ENCODE data around the gene NEDD8. TPM values are rescaled to one million over a fixed set of nuclear protein-coding genes. Genes with fewer than 3 reads are reported as not detected.

NEDD8 gene
- total RNA-seq, 1 experiment from 2014 or later: 214 TPM

- H3K4me1 Mint-ChIP-seq: no peaks in the 10 kb centered on the region; a peak in 1 of 4 replicates
- Histone ChIP-seq H3K9ac (ENCODE audit: extremely low read depth, insufficient read length, low read length) (no peak overlapping the region), H3K4me2 (ENCODE audit: insufficient read depth, insufficient read length, low read length) (no peak overlapping the region), H3K4ac (ENCODE audit: low read depth, low read length) (no peak overlapping the region), H2BK15ac (ENCODE audit: low read depth, low read length) (no peak overlapping the region), H2BK120ac (ENCODE audit: low read depth, low read length, poor library complexity, severe bottlenecking) (no peak overlapping the region), H3K27ac (ENCODE audit: insufficient read length, low read depth, low read length) (no peak overlapping the region), H3K23ac (ENCODE audit: insufficient read length, low read depth, low read length) (no peak overlapping the region), H2BK12ac (ENCODE audit: insufficient read length, low read depth, low read length) (no peak overlapping the region), H2BK20ac (ENCODE audit: low read depth, low read length, poor library complexity, severe bottlenecking) (no peak overlapping the region), H2AK5ac (ENCODE audit: insufficient read length, low read length) (no peak overlapping the region), H3K79me2 (ENCODE audit: insufficient read depth, low read length) (no peaks in the 10 kb centered on the region), H2AFZ (ENCODE audit: low read length) (no peak overlapping the region), H3K18ac (ENCODE audit: insufficient read length, low read depth, low read length) (no peak overlapping the region), H4K8ac (replicated peaks; ENCODE audit: insufficient read length, low read depth, low read length) (no peak overlapping the region), H3K14ac (ENCODE audit: insufficient read depth, low read length) (no peak overlapping the region), H3K79me1 (ENCODE audit: insufficient read depth, low read depth, low read length, poor library complexity, severe bottlenecking) (no peaks in the 10 kb centered on the region), H3K4me1 (ENCODE audit: insufficient read depth, low read length) (no peaks in the 10 kb centered on the region), H3T11ph (ENCODE audit: low read length) (no peak overlapping the region), H4K5ac (ENCODE audit: insufficient read length, low read depth, low read length) (no peak overlapping the region), H4K91ac (ENCODE audit: insufficient read length, low read depth, low read length) (no peak overlapping the region), H2BK5ac (ENCODE audit: insufficient read length, low read length) (no peak overlapping the region), H3K27me3 (ENCODE audit: insufficient read depth, low read length) (no peaks in the 10 kb centered on the region), H3K9me3 (ENCODE audit: control insufficient read depth, low read depth, low read length) (no peaks in the 10 kb centered on the region), H3K23me2 (ENCODE audit: insufficient read length, low read depth, low read length, poor library complexity, severe bottlenecking) (no peaks in the 10 kb centered on the region), H3K56ac (ENCODE audit: insufficient read length, low read depth, low read length) (no peak overlapping the region), H4K20me1 (ENCODE audit: control insufficient read depth, insufficient read depth, insufficient read length) (no peaks in the 10 kb centered on the region)
- H3K9me3 Mint-ChIP-seq: no peaks in the 10 kb centered on the region
- H3K27me3 Mint-ChIP-seq (ENCODE audit: low read depth): no peaks in the 10 kb centered on the region; the same call in 1 of the 2 replicates
- DNase-seq: no peak
- no peak overlapping the region for H3K4me3 Mint-ChIP-seq
- no peak overlapping the region for H3K27ac Mint-ChIP-seq
- peaks cover 3 to 17% (median 14%) of the 10 kb centered on the region in 3 experiments; a peak in 5 of 7 replicates for H3K36me3 Mint-ChIP-seq (ENCODE audit: insufficient read depth in 1 of 3, low read depth in 3 of 3)
- TF ChIP-seq CTCF (conservative IDR thresholded peaks at IDR 0.05): no peak
- WGBS (ENCODE audit: extremely low coverage, insufficient read length, low lambda C conversion rate): no CpG with 5 or more reads among the region's 6 CpGs
These were observed 31.7 kb upstream of the NEDD8 start for GRCh38 chr14:24263848-24264247.
